ENCODE results near the gene CREB5.

- TF ChIP-seq CTCF (conservative IDR thresholded peaks at IDR 0.05; ENCODE audit: low read length) (no peak), EZH2phosphoT487 (IDR thresholded peaks at IDR 0.05; ENCODE audit: borderline replicate concordance) (no peak)
These were observed 196.4 kb downstream of the CREB5 start for GRCh38 chr7:28608731-28609130.

All from Loucy (cell line).